HG03565 (cell line): ENCODE measurements around the gene MOB3A.
"Not testable (repeated sequence)": the region's sequence is repeated elsewhere in the genome, so short reads cannot be mapped to it uniquely, and the experiment has no call there.

Source experiments
- ATAC-seq: cut with Tn5 transposase; IDR thresholded peaks from one replicate; pipeline ENCODE4 v1.9.1; 2021; ENCODE audit warnings: mild to moderate bottlenecking, moderate library complexity; ENCODE audit not compliant: unreplicated experiment

MOB3A gene

GRCh38 chr19:2109046-2109864, 13.1 kb upstream of the MOB3A start:
- no peak for ATAC-seq

GRCh38 chr19:2108251-2109016, 12.3 kb upstream of the MOB3A start:
- no peak for ATAC-seq

- ATAC-seq, result no peak
Observed at GRCh38 chr19:2103045-2103707, 7.0 kb upstream of the MOB3A start.

GRCh38 chr19:2101417-2102335, 5.5 kb upstream of the MOB3A start:
- ATAC-seq, result no peak

- ATAC-seq, result no peak
Observed at GRCh38 chr19:2100719-2101061, 4.6 kb upstream of the MOB3A start.

GRCh38 chr19:2099937-2100718, 4.0 kb upstream of the MOB3A start:
- ATAC-seq, result no peak

GRCh38 chr19:2099054-2099501, 3.0 kb upstream of the MOB3A start:
- ATAC-seq, result no peak

- ATAC-seq, result no peak
Observed at GRCh38 chr19:2097886-2098327, 1.8 kb upstream of the MOB3A start.

- no peak for ATAC-seq
Observed at GRCh38 chr19:2097203-2097885, 1.2 kb upstream of the MOB3A start.

- ATAC-seq, result peak; percentile 53
Observed at GRCh38 chr19:2096480-2097202, 515 bp upstream of the MOB3A start, which contains the start of gene IZUMO4. TSS of gene IZUMO4 (plus strand) at chr19:2096915. CDS start at chr19:2096946, 31 bp downstream.

- ATAC-seq, result not testable (repeated sequence)
Observed at GRCh38 chr19:2091926-2092525, 4.1 kb downstream of the MOB3A start.

- no peak for ATAC-seq
Observed at GRCh38 chr19:2089727-2090053, 6.4 kb downstream of the MOB3A start.

GRCh38 chr19:2089001-2089711, 7.0 kb downstream of the MOB3A start:
- no peak for ATAC-seq

- ATAC-seq, result no peak
Observed at GRCh38 chr19:2087621-2088100, 8.5 kb downstream of the MOB3A start.

- ATAC-seq, result not testable (repeated sequence)
Observed at GRCh38 chr19:2086695-2087620, 9.2 kb downstream of the MOB3A start.

GRCh38 chr19:2084993-2085720, 11.0 kb downstream of the MOB3A start:
- ATAC-seq, result peak; percentile 42
